Measurements from ENCODE around the gene ZC3H4. TPM values are rescaled to one million over a fixed set of nuclear protein-coding genes. Genes with fewer than 3 reads are reported as not detected.

The ZC3H4 gene
- total and polyA plus RNA-seq, 10 of the 15 experiments (the other 5 are each of a cell fraction or from before 2014, with no cell fraction given): 5.1 to 86.3 (median 15.5) TPM

DNA sequence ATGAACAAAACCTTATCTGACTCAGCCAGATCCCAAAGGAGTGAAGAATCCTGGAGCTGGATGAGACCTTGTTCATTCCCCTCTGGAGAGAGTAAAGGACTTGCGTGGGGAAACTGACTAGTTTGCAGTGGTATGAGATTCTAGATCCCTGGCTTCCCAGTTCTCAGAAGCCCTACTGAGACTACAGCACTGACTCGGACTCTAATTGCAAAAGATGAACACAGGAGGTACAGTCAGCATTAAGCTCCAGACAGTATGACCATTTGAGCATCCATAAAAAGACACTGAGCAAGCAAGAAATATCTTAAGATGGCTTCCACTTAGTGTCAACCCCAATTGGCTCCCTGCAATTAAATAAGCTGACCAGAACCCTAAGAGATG, 6.8 kb downstream of the ZC3H4 start:
- Histone ChIP-seq H4K20me1 (ENCODE audit: control insufficient read depth, insufficient read depth) (no peaks in the 10 kb centered on the region), H3K9ac (ENCODE audit: control insufficient read depth, insufficient read depth, low read length) (peak overlapping the region; percentile 32; the same call in 1 of the 2 replicates), H2AFZ (ENCODE audit: control insufficient read depth, low read depth, low read length) (no peak overlapping the region), H3K4me1 (ENCODE audit: control insufficient read depth, insufficient read depth, low read length) (peaks cover 8% of the 10 kb centered on the region), H3K4me3 (peak overlapping the region; percentile 3; the same call in 1 of the 2 replicates), H3K9me3 (replicated peaks; ENCODE audit: control insufficient read depth, insufficient read depth, low read length) (no peaks in the 10 kb centered on the region), H3K4me2 (ENCODE audit: control insufficient read depth, insufficient read depth) (peak overlapping the region; percentile 68), H3K27ac (ENCODE audit: control insufficient read depth, insufficient read depth) (0 out of 2 replicates have a peak overlapping the region, but pooled peaks have one; percentile 34), H3K36me3 (ENCODE audit: control insufficient read depth in 2 of 2, insufficient read depth in 2 of 2, low read length in 1 of 2) (peaks cover 0 to 7% of the 10 kb centered on the region in 2 experiments; a peak in 2 of 4 replicates), H3K79me2 (ENCODE audit: control insufficient read depth, insufficient read depth, low read length) (peaks cover 91% of the 10 kb centered on the region), H3K27me3 (replicated peaks in 1 of 2; ENCODE audit: control insufficient read depth in 2 of 2, insufficient read depth in 2 of 2, low read length in 1 of 2) (no peaks in the 10 kb centered on the region)
- no peak for DNase-seq (ENCODE audit: low read depth, low spot score)
- 98% methylated on average over 2 of the region's 2 CpGs for WGBS (ENCODE audit: insufficient coverage, insufficient replicate concordance, low lambda C conversion rate, missing lambda C conversion rate)
- no peak for FAIRE-seq
- ChIA-PET POLR2A (interaction anchor here (0.6 to 2.8 kb wide), 4 partner anchors 13 to 712 kb away, joined by 3 to 11 read pairs (median 6); partner anchors contain the start of gene SAE1), CTCF (interaction anchor here (0.9 to 2.7 kb wide), 7 partner anchors 13 to 349 kb away, joined by 3 to 10 read pairs (median 6); no protein-coding TSS in a partner anchor), RAD21 (ENCODE audit: unreplicated experiment) (interaction anchor here (0.7 to 1.4 kb wide), 3 partner anchors 17 to 94 kb away, joined by 3 to 4 read pairs (median 3); no protein-coding TSS in a partner anchor), SMC1A (ENCODE audit: uncharacterized antibody, unreplicated experiment) (no interaction called here)
- BruUV-seq (replicated peaks): no TSS peak
- no peak for ATAC-seq
- in situ Hi-C loops (cut with MboI) (no loop called here), intact Hi-C loops (cut with micrococcal nuclease; ENCODE audit: unreplicated experiment) (no loop called here)
- no peak for TF ChIP-seq ZNF384 (IDR thresholded peaks at IDR 0.05; ENCODE audit: borderline replicate concordance, low read depth, low read length)
- TF ChIP-seq, protein P1, sequence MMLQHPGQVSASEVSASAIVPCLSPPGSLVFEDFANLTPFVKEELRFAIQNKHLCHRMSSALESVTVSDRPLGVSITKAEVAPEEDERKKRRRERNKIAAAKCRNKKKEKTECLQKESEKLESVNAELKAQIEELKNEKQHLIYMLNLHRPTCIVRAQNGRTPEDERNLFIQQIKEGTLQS (IDR thresholded peaks at IDR 0.05; ENCODE audit: borderline replicate concordance, extremely low read depth, low read depth, low read length): no peak
- TF ChIP-seq, protein P2, sequence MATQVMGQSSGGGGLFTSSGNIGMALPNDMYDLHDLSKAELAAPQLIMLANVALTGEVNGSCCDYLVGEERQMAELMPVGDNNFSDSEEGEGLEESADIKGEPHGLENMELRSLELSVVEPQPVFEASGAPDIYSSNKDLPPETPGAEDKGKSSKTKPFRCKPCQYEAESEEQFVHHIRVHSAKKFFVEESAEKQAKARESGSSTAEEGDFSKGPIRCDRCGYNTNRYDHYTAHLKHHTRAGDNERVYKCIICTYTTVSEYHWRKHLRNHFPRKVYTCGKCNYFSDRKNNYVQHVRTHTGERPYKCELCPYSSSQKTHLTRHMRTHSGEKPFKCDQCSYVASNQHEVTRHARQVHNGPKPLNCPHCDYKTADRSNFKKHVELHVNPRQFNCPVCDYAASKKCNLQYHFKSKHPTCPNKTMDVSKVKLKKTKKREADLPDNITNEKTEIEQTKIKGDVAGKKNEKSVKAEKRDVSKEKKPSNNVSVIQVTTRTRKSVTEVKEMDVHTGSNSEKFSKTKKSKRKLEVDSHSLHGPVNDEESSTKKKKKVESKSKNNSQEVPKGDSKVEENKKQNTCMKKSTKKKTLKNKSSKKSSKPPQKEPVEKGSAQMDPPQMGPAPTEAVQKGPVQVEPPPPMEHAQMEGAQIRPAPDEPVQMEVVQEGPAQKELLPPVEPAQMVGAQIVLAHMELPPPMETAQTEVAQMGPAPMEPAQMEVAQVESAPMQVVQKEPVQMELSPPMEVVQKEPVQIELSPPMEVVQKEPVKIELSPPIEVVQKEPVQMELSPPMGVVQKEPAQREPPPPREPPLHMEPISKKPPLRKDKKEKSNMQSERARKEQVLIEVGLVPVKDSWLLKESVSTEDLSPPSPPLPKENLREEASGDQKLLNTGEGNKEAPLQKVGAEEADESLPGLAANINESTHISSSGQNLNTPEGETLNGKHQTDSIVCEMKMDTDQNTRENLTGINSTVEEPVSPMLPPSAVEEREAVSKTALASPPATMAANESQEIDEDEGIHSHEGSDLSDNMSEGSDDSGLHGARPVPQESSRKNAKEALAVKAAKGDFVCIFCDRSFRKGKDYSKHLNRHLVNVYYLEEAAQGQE (IDR thresholded peaks at IDR 0.05; ENCODE audit: low read depth, low read length): no peak
- TF ChIP-seq EED (IDR thresholded peaks at IDR 0.05; ENCODE audit: low read depth): no peak
- TF ChIP-seq, protein P3, sequence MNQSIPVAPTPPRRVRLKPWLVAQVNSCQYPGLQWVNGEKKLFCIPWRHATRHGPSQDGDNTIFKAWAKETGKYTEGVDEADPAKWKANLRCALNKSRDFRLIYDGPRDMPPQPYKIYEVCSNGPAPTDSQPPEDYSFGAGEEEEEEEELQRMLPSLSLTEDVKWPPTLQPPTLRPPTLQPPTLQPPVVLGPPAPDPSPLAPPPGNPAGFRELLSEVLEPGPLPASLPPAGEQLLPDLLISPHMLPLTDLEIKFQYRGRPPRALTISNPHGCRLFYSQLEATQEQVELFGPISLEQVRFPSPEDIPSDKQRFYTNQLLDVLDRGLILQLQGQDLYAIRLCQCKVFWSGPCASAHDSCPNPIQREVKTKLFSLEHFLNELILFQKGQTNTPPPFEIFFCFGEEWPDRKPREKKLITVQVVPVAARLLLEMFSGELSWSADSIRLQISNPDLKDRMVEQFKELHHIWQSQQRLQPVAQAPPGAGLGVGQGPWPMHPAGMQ (IDR thresholded peaks at IDR 0.05; ENCODE audit: borderline replicate concordance): no peak
- TF ChIP-seq LARP7 (IDR thresholded peaks at IDR 0.05): no peak
- TF ChIP-seq ASH2L (IDR thresholded peaks at IDR 0.05; ENCODE audit: borderline replicate concordance, low read depth): no peak
- TF ChIP-seq POLR2A (IDR thresholded peaks at IDR 0.05; ENCODE audit: low read depth, low read length): no peak
- no peak for TF ChIP-seq RAD51 (IDR thresholded peaks at IDR 0.05)
- no peak for TF ChIP-seq YBX1 (IDR thresholded peaks at IDR 0.05)
- no peak for TF ChIP-seq NR2F1 (conservative IDR thresholded peaks at IDR 0.05)
- TF ChIP-seq KLF5 (IDR thresholded peaks at IDR 0.05; ENCODE audit: partially characterized antibody): no peak
- TF ChIP-seq, protein P4, sequence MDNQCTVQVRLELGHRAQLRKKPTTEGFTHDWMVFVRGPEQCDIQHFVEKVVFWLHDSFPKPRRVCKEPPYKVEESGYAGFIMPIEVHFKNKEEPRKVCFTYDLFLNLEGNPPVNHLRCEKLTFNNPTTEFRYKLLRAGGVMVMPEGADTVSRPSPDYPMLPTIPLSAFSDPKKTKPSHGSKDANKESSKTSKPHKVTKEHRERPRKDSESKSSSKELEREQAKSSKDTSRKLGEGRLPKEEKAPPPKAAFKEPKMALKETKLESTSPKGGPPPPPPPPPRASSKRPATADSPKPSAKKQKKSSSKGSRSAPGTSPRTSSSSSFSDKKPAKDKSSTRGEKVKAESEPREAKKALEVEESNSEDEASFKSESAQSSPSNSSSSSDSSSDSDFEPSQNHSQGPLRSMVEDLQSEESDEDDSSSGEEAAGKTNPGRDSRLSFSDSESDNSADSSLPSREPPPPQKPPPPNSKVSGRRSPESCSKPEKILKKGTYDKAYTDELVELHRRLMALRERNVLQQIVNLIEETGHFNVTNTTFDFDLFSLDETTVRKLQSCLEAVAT (IDR thresholded peaks at IDR 0.05): no peak
- TF ChIP-seq, protein P5, sequence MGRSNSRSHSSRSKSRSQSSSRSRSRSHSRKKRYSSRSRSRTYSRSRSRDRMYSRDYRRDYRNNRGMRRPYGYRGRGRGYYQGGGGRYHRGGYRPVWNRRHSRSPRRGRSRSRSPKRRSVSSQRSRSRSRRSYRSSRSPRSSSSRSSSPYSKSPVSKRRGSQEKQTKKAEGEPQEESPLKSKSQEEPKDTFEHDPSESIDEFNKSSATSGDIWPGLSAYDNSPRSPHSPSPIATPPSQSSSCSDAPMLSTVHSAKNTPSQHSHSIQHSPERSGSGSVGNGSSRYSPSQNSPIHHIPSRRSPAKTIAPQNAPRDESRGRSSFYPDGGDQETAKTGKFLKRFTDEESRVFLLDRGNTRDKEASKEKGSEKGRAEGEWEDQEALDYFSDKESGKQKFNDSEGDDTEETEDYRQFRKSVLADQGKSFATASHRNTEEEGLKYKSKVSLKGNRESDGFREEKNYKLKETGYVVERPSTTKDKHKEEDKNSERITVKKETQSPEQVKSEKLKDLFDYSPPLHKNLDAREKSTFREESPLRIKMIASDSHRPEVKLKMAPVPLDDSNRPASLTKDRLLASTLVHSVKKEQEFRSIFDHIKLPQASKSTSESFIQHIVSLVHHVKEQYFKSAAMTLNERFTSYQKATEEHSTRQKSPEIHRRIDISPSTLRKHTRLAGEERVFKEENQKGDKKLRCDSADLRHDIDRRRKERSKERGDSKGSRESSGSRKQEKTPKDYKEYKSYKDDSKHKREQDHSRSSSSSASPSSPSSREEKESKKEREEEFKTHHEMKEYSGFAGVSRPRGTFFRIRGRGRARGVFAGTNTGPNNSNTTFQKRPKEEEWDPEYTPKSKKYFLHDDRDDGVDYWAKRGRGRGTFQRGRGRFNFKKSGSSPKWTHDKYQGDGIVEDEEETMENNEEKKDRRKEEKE (IDR thresholded peaks at IDR 0.05): no peak
- TF ChIP-seq KDM1A (IDR thresholded peaks at IDR 0.05; ENCODE audit: borderline replicate concordance): no peak
- no peak for TF ChIP-seq ZSCAN29 (IDR thresholded peaks at IDR 0.05)

Measured in GM12878 (cell line).